Colonic mucosa (tissue), 4 donors: Measurements from ENCODE around the gene MCC. TPM values are rescaled to one million over a fixed set of nuclear protein-coding genes. Genes with fewer than 3 reads are reported as not detected.

Experiments used
- DNase-seq: peaks from one replicate; pipeline ENCODE4 v3.0.0-alpha.2; 2020
- H3K27ac ChIP-seq: fragments of 200-600 bp; one replicate; pipeline ENCODE4 v1.8.0; 2021
- H3K27me3 ChIP-seq: fragments of 200-600 bp; one replicate; pipeline ENCODE4 v1.8.0; 2021
- H3K36me3 ChIP-seq: fragments of 200-600 bp; one replicate; pipeline ENCODE4 v1.8.0; 2021
- H3K4me1 ChIP-seq: fragments of 200-600 bp; one replicate; pipeline ENCODE4 v1.8.0; 2021; ENCODE audit warnings: mild to moderate bottlenecking
- H3K4me3 ChIP-seq: fragments of 200-600 bp; one replicate; pipeline ENCODE4 v1.8.0; 2021
- H3K9ac ChIP-seq, 2 donors: one replicate each; pipeline ENCODE4 v1.7.0; 2013; ENCODE audit warnings: control low read depth in 2 of 2, low read depth in 2 of 2, low read length in 2 of 2
- H3K9me3 ChIP-seq: fragments of 200-600 bp; one replicate; pipeline ENCODE4 v1.8.0; 2021
- CTCF ChIP-seq: fragments of 200-600 bp; IDR thresholded peaks from one replicate; pipeline ENCODE4 v1.8.0; 2022; ENCODE audit warnings: antibody characterized with exemption, mild to moderate bottlenecking
- intact Hi-C: fragments of 100-400 bp; cut with DNase I; formaldehyde crosslinking; loops from one replicate; pipeline ENCODE4 v1.14.1; 2022
- total RNA-seq, 2 donors: library from RNA; stranded (reverse); fragmentation: NEBNext Ultra II Directional in 1 of 2; extraction: Animal tissue kit (Norgen Biotek cat#: 25700) in 1 of 2; gene quantifications; one replicate each; pipeline ENCODE4 v1.2.1, GENCODE V29; 2021
- donor health status: healthy.
- donor health status: DM: no; HTN: no; CAD: no.
- donor health status: DM: no; HTN: no; CAD: no.

The MCC gene
- total RNA-seq, 2 donors from 2014 or later, result 1.9 to 3.1 TPM

DNA sequence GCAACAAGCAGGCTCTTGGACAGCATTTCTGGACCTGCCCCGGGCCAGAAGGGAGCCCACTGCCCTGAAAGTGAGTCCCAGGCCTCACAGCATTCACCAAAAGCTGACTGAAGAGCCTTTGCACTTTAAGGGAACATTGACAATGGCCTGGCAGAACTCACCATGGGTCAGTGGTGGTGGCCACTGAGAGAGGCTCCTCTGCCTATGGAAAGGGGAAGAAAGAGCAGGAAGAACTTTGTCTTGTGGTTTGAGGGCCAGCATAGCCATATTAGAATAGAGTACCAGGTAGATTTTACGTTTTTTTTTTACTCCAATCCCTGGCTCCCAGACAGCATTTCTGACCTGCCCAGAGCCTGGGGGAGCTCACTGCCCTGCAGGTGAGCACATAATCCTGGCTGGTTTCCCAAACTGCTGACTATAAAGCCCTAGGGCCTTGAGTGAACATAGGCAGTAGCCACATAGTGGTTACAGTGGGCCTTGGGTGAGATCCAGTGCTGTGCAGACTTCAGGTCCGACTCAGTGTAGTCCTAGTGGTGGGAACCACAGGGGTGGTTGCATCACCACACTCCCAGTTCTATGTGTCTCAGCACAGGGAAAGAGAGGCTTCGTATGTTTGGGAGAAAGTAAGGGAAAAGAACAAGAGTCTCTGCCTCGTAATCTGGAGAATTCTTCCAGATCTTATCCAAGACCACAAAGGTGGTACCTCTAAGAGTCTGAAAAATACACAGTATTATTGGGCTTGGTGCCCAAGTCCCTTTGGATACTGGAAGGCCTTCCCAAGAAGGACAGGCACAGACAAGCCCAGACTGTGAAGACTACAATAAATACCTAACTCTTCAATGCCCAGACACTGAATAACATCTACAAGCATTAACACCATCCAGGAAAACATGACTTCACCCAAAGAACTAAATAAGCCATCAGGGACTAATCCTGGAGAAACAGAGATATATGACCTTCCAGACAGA, 143.0 kb downstream of the MCC start:
- Histone ChIP-seq H3K27ac (no peak overlapping the region), H3K4me3 (no peak overlapping the region), H3K9ac (no peak overlapping the region), H3K4me1 (no peaks in the 10 kb centered on the region), H3K27me3 (no peaks in the 10 kb centered on the region), H3K36me3 (no peaks in the 10 kb centered on the region), H3K9me3 (no peaks in the 10 kb centered on the region)
- DNase-seq, result no peak
- intact Hi-C loops, result no loop called here
- TF ChIP-seq CTCF, result no peak

DNA sequence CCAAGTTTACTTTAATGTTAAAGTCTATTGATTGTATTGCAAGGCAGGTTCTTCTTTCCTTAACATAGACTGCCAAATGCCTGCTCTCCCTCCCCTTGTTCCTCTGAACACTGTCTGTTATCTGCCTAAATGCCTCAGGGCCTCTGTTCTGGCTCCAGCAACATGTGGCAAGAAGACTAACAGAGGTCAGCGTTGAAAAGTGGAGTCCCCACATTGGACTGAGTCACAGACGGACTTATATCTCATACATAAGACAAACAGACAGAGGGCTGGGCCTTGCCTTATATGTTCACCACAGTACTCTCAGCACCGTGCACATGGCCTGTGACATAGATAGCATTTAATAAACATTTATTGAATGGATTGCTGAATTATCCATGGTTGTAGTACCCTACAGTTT, 144.9 kb downstream of the MCC start:
- Histone ChIP-seq H3K4me3 (no peak overlapping the region), H3K9me3 (no peaks in the 10 kb centered on the region), H3K36me3 (no peaks in the 10 kb centered on the region), H3K27ac (no peak overlapping the region), H3K9ac (no peak overlapping the region), H3K4me1 (no peaks in the 10 kb centered on the region), H3K27me3 (no peaks in the 10 kb centered on the region)
- no peak for DNase-seq
- intact Hi-C loops, result no loop called here
- no peak for TF ChIP-seq CTCF

DNA sequence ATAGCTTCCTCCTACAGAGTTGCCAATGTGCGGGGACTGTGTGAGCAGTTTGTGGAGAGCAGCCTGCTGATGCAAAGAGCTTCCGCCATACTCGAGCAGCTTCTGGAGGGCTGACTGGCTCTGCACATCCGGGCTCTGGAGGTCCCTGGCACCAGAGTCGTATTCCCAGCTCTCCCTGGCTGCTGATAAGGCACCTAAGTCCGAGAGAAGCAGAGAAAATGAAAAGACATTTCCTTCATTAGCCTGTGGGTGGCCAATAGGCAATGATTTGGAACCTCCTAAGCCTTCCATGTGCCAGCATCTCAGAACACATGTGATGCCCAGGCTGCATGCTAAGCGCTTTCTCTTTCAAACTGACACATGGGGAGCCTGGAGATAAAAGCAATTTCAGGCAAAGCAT, 147.7 kb downstream of the MCC start:
- no peaks in the 10 kb centered on the region for H3K4me1 ChIP-seq
- intact Hi-C loops, result no loop called here
- H3K27me3 ChIP-seq, result no peaks in the 10 kb centered on the region
- H3K9ac ChIP-seq, result no peak overlapping the region
- TF ChIP-seq CTCF, result no peak
- no peak overlapping the region for H3K27ac ChIP-seq
- no peak for DNase-seq
- H3K9me3 ChIP-seq, result no peaks in the 10 kb centered on the region
- no peak overlapping the region for H3K4me3 ChIP-seq
- no peaks in the 10 kb centered on the region for H3K36me3 ChIP-seq

- no peaks in the 10 kb centered on the region for H3K9me3 ChIP-seq
- H3K4me1 ChIP-seq, result no peaks in the 10 kb centered on the region
- DNase-seq, result no peak
- H3K27ac ChIP-seq, result no peak overlapping the region
- no peaks in the 10 kb centered on the region for H3K27me3 ChIP-seq
- no peak overlapping the region for H3K9ac ChIP-seq
- H3K4me3 ChIP-seq, result no peak overlapping the region
- intact Hi-C loops, result loop anchor here (10.0 kb wide), 1 partner anchor 344 kb away; no protein-coding TSS in a partner anchor
- no peaks in the 10 kb centered on the region for H3K36me3 ChIP-seq
- no peak for TF ChIP-seq CTCF
Observed at GRCh38 chr5:113338628-113339027, 149.6 kb downstream of the MCC start.

DNA sequence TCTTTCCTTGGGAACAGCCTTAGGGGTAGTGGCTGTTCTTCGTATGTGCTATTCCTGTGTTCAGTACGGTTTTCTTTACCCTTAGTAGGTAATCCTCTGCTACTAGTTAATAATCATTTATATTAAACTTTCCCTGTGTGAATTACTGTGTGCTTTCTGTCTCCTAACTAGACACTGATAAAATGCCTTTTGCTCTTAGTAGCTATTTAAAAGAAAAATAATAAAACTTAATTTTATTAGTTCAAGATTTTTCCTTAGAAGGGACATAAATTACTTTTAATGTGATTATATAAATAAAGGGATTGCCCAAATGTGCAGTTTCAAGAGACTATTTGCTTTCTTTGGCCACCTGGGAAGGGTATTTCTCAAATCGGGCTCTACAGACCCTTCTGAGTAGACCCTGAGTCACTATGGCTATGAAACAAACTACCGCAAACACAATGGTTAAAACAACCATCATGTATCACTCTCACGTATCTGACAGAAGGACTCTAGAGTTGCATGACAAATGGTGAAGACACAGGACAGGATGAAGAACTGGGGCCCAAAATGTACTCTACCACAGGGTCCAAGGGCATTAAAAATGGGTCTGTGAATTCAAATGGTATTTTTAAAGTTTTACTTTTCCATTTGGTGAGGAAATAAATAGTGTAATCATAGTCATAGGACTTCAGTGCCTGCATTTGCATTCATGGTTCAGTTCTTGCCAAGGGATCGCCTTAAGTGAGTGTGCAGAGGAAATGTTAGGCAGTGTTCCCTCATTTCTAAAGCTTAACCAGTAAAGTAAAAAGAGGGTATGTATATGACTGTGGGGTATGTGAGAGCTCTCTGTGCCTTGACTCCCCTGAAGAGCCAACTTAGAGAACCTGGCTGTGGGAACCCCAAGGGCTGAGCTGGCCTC, 150.5 kb downstream of the MCC start:
- H3K27ac ChIP-seq, result no peak overlapping the region

More for the DNA sequence above, 150.5 kb downstream of the MCC start:
- Histone ChIP-seq H3K27me3 (no peaks in the 10 kb centered on the region), H3K9me3 (no peaks in the 10 kb centered on the region), H3K4me1 (no peaks in the 10 kb centered on the region), H3K9ac (no peak overlapping the region), H3K36me3 (no peaks in the 10 kb centered on the region), H3K4me3 (no peak overlapping the region)
- no peak for DNase-seq
- intact Hi-C loops, result loop anchor here (10.0 kb wide), 1 partner anchor 343 kb away; no protein-coding TSS in a partner anchor
- no peak for TF ChIP-seq CTCF
